Fibroblast of lung (primary cell): ENCODE measurements around the gene FAM47E. TPM values are rescaled to one million over a fixed set of nuclear protein-coding genes. Genes with fewer than 3 reads are reported as not detected.

Source experiments
- DNase-seq, 2 donors: peaks; one replicate each; pipeline versions ENCODE4 v3.0.0 to v3.0.0-alpha.2; 2010; ENCODE audit warnings: low read depth in 2 of 2
- H2AFZ ChIP-seq: 2 replicates; pipeline ENCODE4 v1.5.1; 2012; ENCODE audit warnings: low read length, control low read depth, inconsistent platforms
- H3K27ac ChIP-seq: 2 replicates; pipeline ENCODE4 v1.5.1; 2011; ENCODE audit warnings: low read length, control low read depth; ENCODE audit not compliant: insufficient read depth
- H3K27me3 ChIP-seq: 2 replicates; pipeline ENCODE4 v1.5.1; 2011; ENCODE audit warnings: mild to moderate bottlenecking, low read length; ENCODE audit not compliant: control insufficient read depth, insufficient read depth
- H3K36me3 ChIP-seq: 2 replicates; pipeline ENCODE4 v1.5.1; 2011; ENCODE audit warnings: low read length; ENCODE audit not compliant: control insufficient read depth, insufficient read depth
- H3K4me1 ChIP-seq: 2 replicates; pipeline ENCODE4 v1.5.1; 2011; ENCODE audit warnings: low read length; ENCODE audit not compliant: control insufficient read depth, insufficient read depth; ENCODE audit errors: extremely low read depth
- H3K4me2 ChIP-seq: 2 replicates; pipeline ENCODE4 v1.5.1; 2011; ENCODE audit warnings: low read length, control low read depth; ENCODE audit not compliant: insufficient read depth; ENCODE audit errors: extremely low read depth
- H3K4me3 ChIP-seq, 4 experiments: fragments of 200-600 bp in 1 of 4; sonication (generic) in 1 of 4; replicated peaks in 1 of 4; 2 replicates each; pipeline ENCODE4 v1.5.1; 2011 to 2016; ENCODE audit warnings: low read length in 4 of 4, low read depth in 3 of 4, mild to moderate bottlenecking in 3 of 4, control low read depth in 2 of 4, inconsistent platforms in 1 of 4, mixed read lengths in 1 of 4; ENCODE audit not compliant: insufficient read depth in 1 of 4; ENCODE audit errors: control extremely low read depth in 1 of 4
- H3K79me2 ChIP-seq: 2 replicates; pipeline ENCODE4 v1.5.1; 2012; ENCODE audit warnings: mild to moderate bottlenecking, low read length, inconsistent platforms; ENCODE audit not compliant: control insufficient read depth, insufficient read depth
- H3K9ac ChIP-seq: 2 replicates; pipeline ENCODE4 v1.5.1; 2011; ENCODE audit warnings: mild to moderate bottlenecking, low read length, control low read depth; ENCODE audit not compliant: insufficient read depth
- H3K9me3 ChIP-seq: 2 replicates; pipeline ENCODE4 v1.5.1; 2012; ENCODE audit warnings: low read depth, low read length; ENCODE audit not compliant: control insufficient read depth, insufficient read depth
- H4K20me1 ChIP-seq: 2 replicates; pipeline ENCODE4 v1.5.1; 2011; ENCODE audit warnings: low read length; ENCODE audit not compliant: control insufficient read depth, insufficient read depth; ENCODE audit errors: extremely low read depth
- EZH2 ChIP-seq: IDR thresholded peaks from 2 replicates; pipeline ENCODE4 v1.5.1; 2012; ENCODE audit warnings: low read length, control low read depth, mild to moderate bottlenecking; ENCODE audit errors: missing control alignments
- polyA plus RNA-seq, 2 donors: library from polyadenylated mRNA; depleted of rRNA in 1 of 2; stranded (reverse) in 1 of 2; unstranded in 1 of 2; fragments of >200 nt; gene quantifications; 2 replicates each; pipeline ENCODE4 v1.2.1, GENCODE V29; 2011 to 2012; ENCODE audit warnings: missing spikeins in 1 of 2
- total RNA-seq: library from RNA; depleted of rRNA; stranded (reverse); fragments of >200 nt; gene quantifications from 2 replicates; pipeline ENCODE4 v1.2.1, GENCODE V29; 2014
- TF ChIP-seq, protein P1 (sequence below), 2 donors: IDR thresholded peaks in 1 of 2; conservative IDR thresholded peaks in 1 of 2; 1 replicate in 1 of 2; 2 replicates in 1 of 2; pipeline ENCODE4 v1.5.1; 2011 to 2012; ENCODE audit warnings: low read length in 2 of 2, control low read depth in 1 of 2, inconsistent platforms in 1 of 2, low read depth in 1 of 2, mild to moderate bottlenecking in 1 of 2

FAM47E gene
- total and polyA plus RNA-seq, 2 donors (not counting 1 experiment from before 2014, with no cell fraction given), result 0.12 to 0.99 TPM

DNA sequence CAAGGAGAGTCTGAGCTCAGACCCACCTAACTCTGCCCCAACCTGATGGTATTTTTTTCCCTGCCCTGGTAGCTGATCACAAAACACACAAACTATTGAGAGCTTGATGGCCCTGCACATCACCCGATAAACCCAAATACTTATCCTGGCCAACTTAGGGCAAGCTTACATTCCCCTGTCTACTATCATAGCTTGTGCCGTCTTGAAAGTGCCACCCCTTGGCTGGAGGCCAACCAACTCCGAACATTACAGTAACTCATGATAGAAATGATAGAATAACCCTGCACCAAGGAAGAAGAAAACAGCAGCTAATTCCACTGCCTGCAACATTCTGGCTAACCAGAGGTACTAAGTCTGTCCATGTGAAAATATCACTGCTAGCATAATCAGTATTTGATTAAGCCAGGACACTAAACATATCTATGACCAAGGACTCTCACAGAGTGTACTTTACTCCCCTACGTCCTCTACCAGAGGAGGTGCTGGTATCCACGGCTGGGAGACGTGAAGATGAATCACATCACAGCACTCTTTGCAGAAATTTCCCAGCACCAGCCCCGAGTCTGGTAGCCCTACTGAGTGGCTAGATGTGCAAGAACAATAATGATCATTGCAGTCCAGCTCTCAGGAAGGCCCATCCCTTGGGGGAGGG is 63.9 kb downstream of the FAM47E start:
- Histone ChIP-seq H3K4me1 (peaks cover 2% of the 10 kb centered on the region), H2AFZ (no peak overlapping the region), H3K9me3 (no peaks in the 10 kb centered on the region), H3K36me3 (no peaks in the 10 kb centered on the region), H3K79me2 (no peaks in the 10 kb centered on the region), H4K20me1 (no peaks in the 10 kb centered on the region), H3K4me3 (no peak overlapping the region), H3K27ac (no peak overlapping the region), H3K27me3 (no peaks in the 10 kb centered on the region), H3K9ac (no peak overlapping the region), H3K4me2 (no peak overlapping the region)
- TF ChIP-seq EZH2, result no peak
- TF ChIP-seq, protein P1, sequence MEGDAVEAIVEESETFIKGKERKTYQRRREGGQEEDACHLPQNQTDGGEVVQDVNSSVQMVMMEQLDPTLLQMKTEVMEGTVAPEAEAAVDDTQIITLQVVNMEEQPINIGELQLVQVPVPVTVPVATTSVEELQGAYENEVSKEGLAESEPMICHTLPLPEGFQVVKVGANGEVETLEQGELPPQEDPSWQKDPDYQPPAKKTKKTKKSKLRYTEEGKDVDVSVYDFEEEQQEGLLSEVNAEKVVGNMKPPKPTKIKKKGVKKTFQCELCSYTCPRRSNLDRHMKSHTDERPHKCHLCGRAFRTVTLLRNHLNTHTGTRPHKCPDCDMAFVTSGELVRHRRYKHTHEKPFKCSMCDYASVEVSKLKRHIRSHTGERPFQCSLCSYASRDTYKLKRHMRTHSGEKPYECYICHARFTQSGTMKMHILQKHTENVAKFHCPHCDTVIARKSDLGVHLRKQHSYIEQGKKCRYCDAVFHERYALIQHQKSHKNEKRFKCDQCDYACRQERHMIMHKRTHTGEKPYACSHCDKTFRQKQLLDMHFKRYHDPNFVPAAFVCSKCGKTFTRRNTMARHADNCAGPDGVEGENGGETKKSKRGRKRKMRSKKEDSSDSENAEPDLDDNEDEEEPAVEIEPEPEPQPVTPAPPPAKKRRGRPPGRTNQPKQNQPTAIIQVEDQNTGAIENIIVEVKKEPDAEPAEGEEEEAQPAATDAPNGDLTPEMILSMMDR (conservative IDR thresholded peaks at IDR 0.05 in 1 of 2, IDR thresholded peaks at IDR 0.05 in 1 of 2; ENCODE audit: low read depth in 1 of 2, low read length in 2 of 2), result no peak
- DNase-seq, result no peak

DNA sequence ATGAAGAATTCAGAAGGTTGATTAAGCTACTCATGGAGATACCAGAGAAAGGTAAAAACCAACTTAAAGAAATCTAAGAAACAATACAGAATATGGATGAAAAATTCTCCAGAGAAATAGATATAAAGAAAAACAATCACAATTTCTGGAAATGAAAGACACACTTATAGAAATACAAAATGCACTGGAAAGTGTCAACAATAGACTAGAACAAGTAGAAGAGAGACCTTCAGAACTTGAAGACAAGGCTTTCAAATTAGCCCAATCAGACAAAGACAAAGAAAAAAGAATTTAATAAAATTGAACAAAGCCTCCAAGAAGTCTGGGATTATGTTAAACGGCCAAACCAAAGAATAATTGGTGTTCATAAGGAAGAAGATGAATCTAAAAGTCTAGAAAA is 64.6 kb downstream of the FAM47E start:
- peaks cover 2% of the 10 kb centered on the region for H3K4me1 ChIP-seq
- no peaks in the 10 kb centered on the region for H4K20me1 ChIP-seq
- no peaks in the 10 kb centered on the region for H3K27me3 ChIP-seq
- no peak overlapping the region for H3K4me2 ChIP-seq
- no peak overlapping the region for H3K27ac ChIP-seq
- no peaks in the 10 kb centered on the region for H3K9me3 ChIP-seq
- no peak for TF ChIP-seq EZH2
- TF ChIP-seq, protein P1 (conservative IDR thresholded peaks at IDR 0.05 in 1 of 2, IDR thresholded peaks at IDR 0.05 in 1 of 2; ENCODE audit: low read depth in 1 of 2, low read length in 2 of 2), result no peak
- H3K79me2 ChIP-seq, result no peaks in the 10 kb centered on the region
- H3K4me3 ChIP-seq, result no peak overlapping the region
- no peak overlapping the region for H2AFZ ChIP-seq
- H3K36me3 ChIP-seq, result no peaks in the 10 kb centered on the region
- DNase-seq, result no peak
- H3K9ac ChIP-seq, result no peak overlapping the region

DNA sequence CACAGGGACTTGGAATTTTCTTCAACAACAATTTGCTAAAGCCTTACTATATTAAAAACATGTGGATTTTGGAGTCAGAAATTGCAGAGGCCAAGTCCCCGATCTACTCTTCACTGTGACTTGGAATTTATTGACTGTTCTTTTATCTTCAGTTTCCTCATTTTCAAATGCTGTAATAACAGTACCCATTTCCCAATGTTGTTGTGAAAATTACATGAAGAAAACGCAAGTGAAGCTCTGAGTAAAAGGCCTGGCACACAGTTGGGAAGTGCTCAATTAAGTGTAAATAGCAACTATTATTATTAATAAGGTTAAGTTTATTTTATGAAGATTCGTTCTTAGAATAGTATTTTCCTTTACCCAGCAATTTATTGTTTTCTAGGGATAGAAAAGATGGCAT is 70.7 kb downstream of the FAM47E start:
- no peak for DNase-seq
- TF ChIP-seq, protein P1 (conservative IDR thresholded peaks at IDR 0.05 in 1 of 2, IDR thresholded peaks at IDR 0.05 in 1 of 2; ENCODE audit: low read depth in 1 of 2, low read length in 2 of 2), result no peak
- no peak for TF ChIP-seq EZH2
- H3K79me2 ChIP-seq, result no peaks in the 10 kb centered on the region
- H2AFZ ChIP-seq, result no peak overlapping the region
- no peaks in the 10 kb centered on the region for H3K4me1 ChIP-seq
- H3K27ac ChIP-seq, result no peak overlapping the region
- H3K9ac ChIP-seq, result no peak overlapping the region
- no peaks in the 10 kb centered on the region for H3K9me3 ChIP-seq
- no peak overlapping the region for H3K4me2 ChIP-seq
- H4K20me1 ChIP-seq, result no peaks in the 10 kb centered on the region
- H3K27me3 ChIP-seq, result no peaks in the 10 kb centered on the region
- no peaks in the 10 kb centered on the region for H3K36me3 ChIP-seq
- no peak overlapping the region for H3K4me3 ChIP-seq
